HepG2 (cell line): ENCODE data around the gene TNP2. TPM values are rescaled to one million over a fixed set of nuclear protein-coding genes. Genes with fewer than 3 reads are reported as not detected.
A peak's percentile ranks its signal among the peaks of the same experiment; 100 is the strongest.

Experiments
- ATF4 ChIP-seq, 2 experiments: fragments of 450-650 bp in 1 of 2; sonication (generic) in 1 of 2; formaldehyde crosslinking; IDR thresholded peaks; 2 replicates each; pipeline versions ENCODE4 v1.5.0 to v1.8.0; 2020 to 2022; ENCODE audit warnings: mild to moderate bottlenecking in 1 of 2, missing genetic modification reagents in 1 of 2
- BATF2 ChIP-seq: sonication (generic); formaldehyde crosslinking; IDR thresholded peaks from 2 replicates; pipeline ENCODE4 v1.8.0; 2022; ENCODE audit warnings: mild to moderate bottlenecking, missing genetic modification reagents, moderate library complexity
- CBFB ChIP-seq: sonication (generic); formaldehyde crosslinking; IDR thresholded peaks from 2 replicates; pipeline ENCODE4 v1.4.0; 2020; ENCODE audit warnings: missing genetic modification reagents
- EED ChIP-seq: sonication (generic); formaldehyde crosslinking; IDR thresholded peaks from 2 replicates; pipeline ENCODE4 v1.5.0; 2020; ENCODE audit warnings: mild to moderate bottlenecking, missing genetic modification reagents
- FOXA1 ChIP-seq, 2 experiments: fragments of 450-650 bp in 1 of 2; sonication (generic) in 1 of 2; formaldehyde crosslinking in 1 of 2; IDR thresholded peaks; 2 replicates each; pipeline versions ENCODE4 v1.4.0 to v1.6.1; 2016 to 2020; ENCODE audit warnings: missing genetic modification reagents in 1 of 2
- FOXO4 ChIP-seq: sonication (generic); formaldehyde crosslinking; conservative IDR thresholded peaks from 2 replicates; pipeline ENCODE4 v1.8.1; 2023; ENCODE audit warnings: missing genetic modification reagents
- GABPB1 ChIP-seq: IDR thresholded peaks from 2 replicates; pipeline ENCODE4 v1.6.1; 2016; ENCODE audit warnings: mild to moderate bottlenecking, missing genetic modification reagents, moderate library complexity, missing compliant biosample characterization
- HDAC1 ChIP-seq: sonication (generic); formaldehyde crosslinking; IDR thresholded peaks from 2 replicates; pipeline ENCODE4 v1.5.1; 2020; ENCODE audit warnings: mild to moderate bottlenecking, missing genetic modification reagents
- HHEX ChIP-seq: IDR thresholded peaks from 2 replicates; pipeline ENCODE4 v1.6.1; 2016; ENCODE audit warnings: control low read depth
- HIC2 ChIP-seq: sonication (generic); formaldehyde crosslinking; IDR thresholded peaks from 2 replicates; pipeline ENCODE4 v1.9.0; 2022; ENCODE audit warnings: low read depth, missing genetic modification reagents
- LCORL ChIP-seq, 2 experiments: fragments of 450-650 bp in 1 of 2; sonication (generic) in 1 of 2; formaldehyde crosslinking in 1 of 2; IDR thresholded peaks; 2 replicates each; pipeline versions ENCODE4 v1.5.0 to v1.6.1; 2017 to 2020; ENCODE audit warnings: antibody characterized with exemption in 1 of 2, missing genetic modification reagents in 1 of 2
- POLR2AphosphoS5 ChIP-seq: IDR thresholded peaks from 2 replicates; pipeline ENCODE4 v1.6.1; 2012; ENCODE audit warnings: low read depth, low read length
- PTBP1 ChIP-seq: fragments of 200-400 bp; formaldehyde crosslinking; IDR thresholded peaks from 2 replicates; pipeline ENCODE4 v1.6.1; 2018; ENCODE audit warnings: low read length, low read depth; ENCODE audit not compliant: poor library complexity, severe bottlenecking
- RARA ChIP-seq: IDR thresholded peaks from 2 replicates; pipeline ENCODE4 v1.6.1; 2016; ENCODE audit warnings: missing genetic modification reagents, missing compliant biosample characterization
- SIX4 ChIP-seq: sonication (generic); formaldehyde crosslinking; IDR thresholded peaks from 2 replicates; pipeline ENCODE4 v1.4.0; 2020; ENCODE audit warnings: missing genetic modification reagents
- SNAI1 ChIP-seq: sonication (generic); formaldehyde crosslinking; IDR thresholded peaks from 2 replicates; pipeline ENCODE4 v1.5.0; 2020; ENCODE audit warnings: mild to moderate bottlenecking, missing genetic modification reagents, borderline replicate concordance
- SRSF1 ChIP-seq: fragments of 200-400 bp; formaldehyde crosslinking; optimal IDR thresholded peaks from 2 replicates; pipeline ENCODE3; 2017; ENCODE audit warnings: mild to moderate bottlenecking, low read depth, low read length, moderate library complexity
- TCF7L2 ChIP-seq: IDR thresholded peaks from 2 replicates; pipeline ENCODE4 v1.6.1; 2011; ENCODE audit warnings: mild to moderate bottlenecking, low read depth, low read length, moderate library complexity
- THRA ChIP-seq: sonication (generic); formaldehyde crosslinking; IDR thresholded peaks from 2 replicates; pipeline ENCODE4 v1.4.0; 2020; ENCODE audit warnings: missing genetic modification reagents, borderline replicate concordance
- ZNF354B ChIP-seq: sonication (generic); formaldehyde crosslinking; IDR thresholded peaks from 2 replicates; pipeline ENCODE4 v1.8.0; 2022; ENCODE audit warnings: mild to moderate bottlenecking, missing genetic modification reagents
- ZNF383 ChIP-seq: sonication (generic); formaldehyde crosslinking; IDR thresholded peaks from 2 replicates; pipeline ENCODE4 v1.4.0; 2020; ENCODE audit warnings: missing genetic modification reagents, mild to moderate bottlenecking, borderline replicate concordance
- ZNF468 ChIP-seq: sonication (generic); formaldehyde crosslinking; IDR thresholded peaks from 2 replicates; pipeline ENCODE4 v1.8.0; 2022; ENCODE audit warnings: mild to moderate bottlenecking, moderate library complexity, missing genetic modification reagents
- ZNF572 ChIP-seq: sonication (generic); formaldehyde crosslinking; IDR thresholded peaks from 2 replicates; pipeline ENCODE4 v1.5.1; 2020; ENCODE audit warnings: mild to moderate bottlenecking, missing genetic modification reagents
- polyA plus RNA-seq, 8 experiments: library from polyadenylated mRNA; depleted of rRNA in 3 of 8; stranded (reverse) in 7 of 8; unstranded in 1 of 8; fragments of >200 nt; fragmentation: Illumina TruSeq in 4 of 8; extraction: Trizol in 4 of 8; gene quantifications; 2 replicates each; pipeline versions ENCODE4 v1.2.1 to v1.2.3, GENCODE V29; 2011 to 2016; ENCODE audit warnings: low read depth in 4 of 8, missing spikeins in 1 of 8, mixed read lengths in 1 of 8; ENCODE audit not compliant: insufficient read depth in 1 of 8
- total RNA-seq, 5 experiments: library from RNA; depleted of rRNA; stranded (reverse); fragments of >200 nt; fragmentation: Illumina TruSeq; extraction: Trizol; gene quantifications; 2 replicates each; pipeline ENCODE4 v1.2.3, GENCODE V29; 2016; ENCODE audit warnings: low read depth in 1 of 5

TNP2 gene
- total and polyA plus RNA-seq, 2 of the 13 experiments (the other 11 are each of a cell fraction or from before 2014, with no cell fraction given) = not detected

- TF ChIP-seq LCORL (IDR thresholded peaks at IDR 0.05) (no peak), LCORL (CRISPR knock-in tag; IDR thresholded peaks at IDR 0.05) (no peak), FOXO4 (no peak), RARA (CRISPR knock-in tag) (no peak), FOXA1 (IDR thresholded peaks at IDR 0.05) (no peak), FOXA1 (CRISPR knock-in tag; IDR thresholded peaks at IDR 0.05) (no peak), SIX4 (CRISPR knock-in tag) (no peak), ZNF354B (CRISPR knock-in tag) (no peak), POLR2AphosphoS5 (no peak), CBFB (CRISPR knock-in tag) (0 out of 2 replicates have a peak, but pooled peaks have one; percentile 17), SRSF1 (no peak), THRA (0 out of 2 replicates have a peak, but pooled peaks have one; percentile 35), HIC2 (CRISPR knock-in tag) (no peak; the same call in 1 of the 2 replicates), ZNF572 (CRISPR knock-in tag) (no peak), SNAI1 (CRISPR knock-in tag) (peak; percentile 84; the same call in 1 of the 2 replicates), HDAC1 (peak; percentile 70), ZNF383 (peak; percentile 76; the same call in 1 of the 2 replicates), EED (CRISPR knock-in tag) (no peak), PTBP1 (no peak), GABPB1 (CRISPR knock-in tag) (no peak), TCF7L2 (no peak), ZNF468 (CRISPR knock-in tag) (no peak), HHEX (CRISPR knock-in tag) (no peak), ATF4 (CRISPR knock-in tag; IDR thresholded peaks at IDR 0.05) (0 out of 4 replicates have a peak, but pooled peaks of 1 of the 2 experiments have one; percentile 25), BATF2 (CRISPR knock-in tag) (no peak)
These were observed 12.4 kb downstream of the TNP2 start (continued) for GRCh38 chr16:11256661-11257130.
